HG02852 (cell line): ENCODE results near the gene SLC8A3.

Experiments
- ATAC-seq: cut with Tn5 transposase; IDR thresholded peaks from one replicate; pipeline ENCODE4 v1.9.1; 2021; ENCODE audit warnings: mild to moderate bottlenecking, moderate library complexity; ENCODE audit not compliant: unreplicated experiment

The SLC8A3 gene

GRCh38 chr14:70073924-70074566 lies 114.7 kb downstream of the SLC8A3 start:
- no peak for ATAC-seq

- ATAC-seq: no peak
Measured at GRCh38 chr14:70069186-70069585, 119.6 kb downstream of the SLC8A3 start.

GRCh38 chr14:70067810-70068209 lies 120.9 kb downstream of the SLC8A3 start:
- ATAC-seq: no peak

- no peak for ATAC-seq
Measured at GRCh38 chr14:70064136-70064865, 124.5 kb downstream of the SLC8A3 start.

GRCh38 chr14:70061108-70061507 lies 127.6 kb downstream of the SLC8A3 start:
- no peak for ATAC-seq

- ATAC-seq: no peak
Measured at GRCh38 chr14:70059545-70059944, 129.2 kb downstream of the SLC8A3 start.

GRCh38 chr14:70057519-70058136 lies 131.1 kb downstream of the SLC8A3 start:
- no peak for ATAC-seq

- no peak for ATAC-seq
Measured at GRCh38 chr14:70052990-70053389, 135.8 kb downstream of the SLC8A3 start.

- no peak for ATAC-seq
Measured at GRCh38 chr14:70050136-70050535, 138.6 kb downstream of the SLC8A3 start.

GRCh38 chr14:70049605-70050004 lies 139.1 kb downstream of the SLC8A3 start:
- no peak for ATAC-seq

- ATAC-seq: no peak
Measured at GRCh38 chr14:70048313-70048654, 140.5 kb downstream of the SLC8A3 start.

- no peak for ATAC-seq
Measured at GRCh38 chr14:70047598-70048312, 141.0 kb downstream of the SLC8A3 start.

GRCh38 chr14:70045844-70046535 lies 142.8 kb downstream of the SLC8A3 start:
- no peak for ATAC-seq

- ATAC-seq: no peak
Measured at GRCh38 chr14:70045310-70045709, 143.4 kb downstream of the SLC8A3 start.

- ATAC-seq: no peak
Measured at GRCh38 chr14:70043001-70043400, 145.8 kb downstream of the SLC8A3 start.

- ATAC-seq: no peak
Measured at GRCh38 chr14:70036665-70037064, 152.1 kb downstream of the SLC8A3 start.

- no peak for ATAC-seq
Measured at GRCh38 chr14:70034257-70034656, 154.5 kb downstream of the SLC8A3 start.

GRCh38 chr14:70033561-70033960 lies 155.2 kb downstream of the SLC8A3 start:
- no peak for ATAC-seq

GRCh38 chr14:70033116-70033515 lies 155.6 kb downstream of the SLC8A3 start:
- ATAC-seq: no peak

GRCh38 chr14:70032447-70032846 lies 156.3 kb downstream of the SLC8A3 start:
- ATAC-seq: no peak

GRCh38 chr14:70032016-70032415 lies 156.7 kb downstream of the SLC8A3 start:
- no peak for ATAC-seq
